Coronary artery (tissue), 2 donors: ENCODE data around the gene MNT.
"Not testable (repeated sequence)": the region's sequence is repeated elsewhere in the genome, so short reads cannot be mapped to it uniquely, and the experiment has no call there.

Experiments
- DNase-seq: peaks from one replicate; pipeline ENCODE4 v3.0.0-alpha.2; 2017; ENCODE audit warnings: low spot score
- H3K27ac ChIP-seq, 2 donors: fragments of 200-600 bp; sonication (generic); one replicate each; pipeline ENCODE4 v1.5.1; 2016 to 2019
- H3K4me3 ChIP-seq: fragments of 200-600 bp; sonication (generic); 2 replicates; pipeline ENCODE4 v1.5.1; 2016; ENCODE audit warnings: mild to moderate bottlenecking, moderate library complexity
- CTCF ChIP-seq: fragments of 200-600 bp; sonication (generic); IDR thresholded peaks from one replicate; pipeline ENCODE4 v1.5.1; 2019; ENCODE audit warnings: antibody characterized with exemption

Gene MNT

GRCh38 chr17:2440930-2441329, 40.1 kb upstream of the MNT start:
- no peak for DNase-seq
- no peak for TF ChIP-seq CTCF
- Histone ChIP-seq H3K4me3 (no peak overlapping the region), H3K27ac (no peak overlapping the region)

DNA sequence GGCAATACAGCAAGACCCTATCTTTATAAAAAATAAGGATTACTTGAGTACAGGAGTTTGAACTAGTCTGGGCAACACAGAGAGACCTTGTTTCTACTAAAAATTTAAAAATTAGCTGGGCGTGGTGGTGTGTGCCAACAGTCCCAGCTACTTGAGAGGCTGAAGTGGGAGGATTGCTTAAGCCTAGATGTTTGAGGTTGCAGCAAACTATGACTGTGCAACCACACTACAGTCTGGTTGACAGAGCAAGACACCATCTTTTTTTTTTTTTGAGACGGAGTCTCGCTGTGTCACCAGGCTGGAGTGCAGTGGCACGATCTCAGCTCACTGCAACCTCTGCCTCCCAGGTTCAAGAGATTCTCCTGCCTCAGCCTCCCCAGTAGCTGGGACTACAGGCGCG, 39.1 kb upstream of the MNT start:
- not testable (repeated sequence) for H3K27ac ChIP-seq, H3K4me3 ChIP-seq, DNase-seq

- DNase-seq, result no peak
- H3K27ac ChIP-seq, result no peak overlapping the region
- no peak for TF ChIP-seq CTCF
- no peak overlapping the region for H3K4me3 ChIP-seq
These were observed 38.0 kb upstream of the MNT start for GRCh38 chr17:2438823-2439222.

- no peak for DNase-seq
- no peak overlapping the region for H3K27ac ChIP-seq
- TF ChIP-seq CTCF, result no peak
- H3K4me3 ChIP-seq, result no peak overlapping the region
These were observed 35.6 kb upstream of the MNT start for GRCh38 chr17:2436316-2436905.

DNA sequence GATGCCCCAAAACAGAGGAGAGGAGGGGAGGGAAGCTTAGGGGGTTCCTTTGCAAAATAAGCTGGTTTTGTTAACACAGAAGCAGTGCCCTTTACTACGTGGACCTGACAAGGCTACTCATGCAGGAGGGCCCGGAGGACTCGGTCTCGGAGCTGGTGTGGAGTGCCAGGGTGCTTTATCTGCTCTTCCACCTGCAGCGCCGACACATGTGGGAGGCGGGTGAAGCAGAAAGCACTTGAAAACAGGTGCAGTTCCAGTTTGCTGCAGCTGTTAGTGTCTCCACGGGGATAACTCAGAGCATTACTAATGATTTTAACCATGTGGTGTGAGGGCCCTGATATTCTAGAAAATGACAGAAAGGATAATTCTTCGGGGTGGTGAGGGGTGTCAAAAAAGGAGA, 35.0 kb upstream of the MNT start:
- H3K27ac ChIP-seq, result no peak overlapping the region
- no peak overlapping the region for H3K4me3 ChIP-seq
- no peak for TF ChIP-seq CTCF
- DNase-seq, result no peak

GRCh38 chr17:2435181-2435741, 34.4 kb upstream of the MNT start:
- no peak for DNase-seq
- H3K4me3 ChIP-seq, result no peak overlapping the region
- TF ChIP-seq CTCF, result no peak
- no peak overlapping the region for H3K27ac ChIP-seq

GRCh38 chr17:2433696-2434095, 32.8 kb upstream of the MNT start:
- no peak for DNase-seq
- Histone ChIP-seq H3K27ac (no peak overlapping the region), H3K4me3 (no peak overlapping the region)
- no peak for TF ChIP-seq CTCF

DNA sequence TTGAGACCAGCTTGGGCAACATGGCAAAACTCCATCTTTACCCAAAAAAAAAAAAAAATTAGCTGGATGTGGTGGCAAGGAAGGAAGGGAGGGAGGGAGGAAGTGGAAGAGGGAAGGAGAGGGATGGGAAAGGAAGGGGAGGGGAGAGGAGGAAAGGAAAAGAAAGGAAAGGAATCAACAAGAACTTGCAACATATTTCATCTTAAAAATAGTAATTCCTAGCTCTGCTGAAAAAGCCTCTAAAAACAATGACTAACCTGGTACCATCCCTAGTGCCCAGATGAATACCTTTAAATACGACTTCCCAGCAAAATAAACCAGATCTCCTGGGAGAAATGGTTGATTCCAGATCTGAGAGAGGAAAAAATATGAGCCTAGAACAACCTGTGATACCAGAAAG, 27.1 kb upstream of the MNT start:
- TF ChIP-seq CTCF, result no peak
- Histone ChIP-seq H3K27ac (no peak overlapping the region), H3K4me3 (no peak overlapping the region)
- DNase-seq, result no peak
